B cell (primary cell): ENCODE measurements around the gene MINDY2. TPM values are rescaled to one million over a fixed set of nuclear protein-coding genes. Genes with fewer than 3 reads are reported as not detected.

Experiments
- ATAC-seq: fragments of 200-7000 bp; cut with Tn5 transposase; one replicate; pipeline ENCODE4 v1.10.0; 2021; ENCODE audit warnings: low read depth, mild to moderate bottlenecking, moderate number of reproducible peaks, moderate library complexity
- CTCF ChIA-PET: fragments of 350-600 bp; sonication (Branson Sonifier 250); formaldehyde crosslinking; loops from one replicate; lab custom pipeline; 2021; ENCODE audit warnings: antibody characterized with exemption, inconsistent platforms; lab: Charles Lee
- POLR2A ChIA-PET: fragments of 350-600 bp; sonication (Branson Sonifier 250); formaldehyde crosslinking; loops from one replicate; lab custom pipeline; 2021; ENCODE audit warnings: antibody characterized with exemption; lab: Charles Lee
- DNase-seq: peaks from one replicate; pipeline ENCODE4 v3.0.0; 2013
- H2AFZ ChIP-seq: 2 replicates; pipeline ENCODE4 v1.6.1; 2012; ENCODE audit warnings: mild to moderate bottlenecking, low read depth, low read length; ENCODE audit not compliant: insufficient read depth, poor library complexity, severe bottlenecking
- H3K27ac ChIP-seq, 2 donors: 1 replicate in 1 of 2; 2 replicates in 1 of 2; pipeline ENCODE4 v1.5.1; 2012 to 2013; ENCODE audit warnings: low read length in 2 of 2, mild to moderate bottlenecking in 2 of 2, moderate library complexity in 1 of 2
- H3K27me3 ChIP-seq, 4 experiments: fragments of 200-600 bp in 1 of 4; sonication (generic) in 1 of 4; replicated peaks in 1 of 4; 1 replicate in 2 of 4; 2 replicates in 2 of 4; pipeline versions ENCODE4 v1.6.1 to v1.7.0; 2013 to 2016; ENCODE audit warnings: low read length in 3 of 4, mild to moderate bottlenecking in 2 of 4, mixed read lengths in 1 of 4, moderate library complexity in 1 of 4; ENCODE audit not compliant: insufficient read depth in 4 of 4, control insufficient read depth in 3 of 4; ENCODE audit errors: control extremely low read depth in 1 of 4
- H3K36me3 ChIP-seq, 2 experiments: replicated peaks in 1 of 2; 1 replicate in 1 of 2; 2 replicates in 1 of 2; pipeline versions ENCODE4 v1.6.1 to v1.7.1; 2013; ENCODE audit warnings: low read length in 1 of 2; ENCODE audit not compliant: insufficient read depth in 2 of 2, control insufficient read depth in 1 of 2; ENCODE audit errors: control extremely low read depth in 1 of 2, extremely low read depth in 1 of 2
- H3K4me1 ChIP-seq, 2 donors: fragments of 200-600 bp in 1 of 2; sonication (generic) in 1 of 2; 1 replicate in 1 of 2; 2 replicates in 1 of 2; pipeline versions ENCODE4 v1.5.1 to v1.6.1; 2013 to 2017; ENCODE audit warnings: low read length in 2 of 2; ENCODE audit not compliant: control insufficient read depth in 2 of 2, insufficient read depth in 2 of 2
- H3K4me2 ChIP-seq: replicated peaks from 2 replicates; pipeline ENCODE3; 2012; ENCODE audit warnings: mild to moderate bottlenecking, low read depth, low read length; ENCODE audit not compliant: poor library complexity, severe bottlenecking
- H3K4me3 ChIP-seq, 5 experiments: fragments of 200-600 bp in 1 of 5; sonication (generic) in 1 of 5; 1 replicate in 3 of 5; 2 replicates in 2 of 5; pipeline versions ENCODE4 v1.5.1 to v1.7.0; 2011 to 2016; ENCODE audit warnings: low read length in 4 of 5, mild to moderate bottlenecking in 4 of 5, low read depth in 2 of 5, control low read depth in 1 of 5, moderate library complexity in 1 of 5; ENCODE audit not compliant: insufficient read depth in 1 of 5; ENCODE audit errors: control extremely low read depth in 1 of 5, extremely low read depth in 1 of 5
- H3K79me2 ChIP-seq: fragments of 200-600 bp; sonication (generic); one replicate; pipeline ENCODE4 v1.6.0; 2016; ENCODE audit warnings: low read length; ENCODE audit not compliant: control insufficient read depth, insufficient read depth
- H3K9ac ChIP-seq: fragments of 200-600 bp; sonication (generic); 2 replicates; pipeline ENCODE4 v1.6.1; 2017; ENCODE audit warnings: mild to moderate bottlenecking, low read length, moderate library complexity
- H3K9me3 ChIP-seq, 3 donors: one replicate each; pipeline versions ENCODE4 v1.6.1 to v1.7.1; 2013; ENCODE audit warnings: low read length in 2 of 3; ENCODE audit not compliant: control insufficient read depth in 2 of 3, insufficient read depth in 1 of 3; ENCODE audit errors: control extremely low read depth in 1 of 3
- H4K20me1 ChIP-seq: 2 replicates; pipeline ENCODE4 v1.6.0; 2012; ENCODE audit warnings: mild to moderate bottlenecking, low read length; ENCODE audit not compliant: insufficient read depth, control insufficient read depth, poor library complexity, severe bottlenecking
- H3K27ac Mint-ChIP-seq: one replicate; pipeline ENCODE4 v1.8.0; 2021; ENCODE audit warnings: mixed read lengths
- H3K27me3 Mint-ChIP-seq: one replicate; pipeline ENCODE4 v1.8.0; 2021; ENCODE audit warnings: mixed read lengths
- H3K4me1 Mint-ChIP-seq: one replicate; pipeline ENCODE4 v1.8.0; 2021; ENCODE audit warnings: mixed read lengths
- H3K4me3 Mint-ChIP-seq: one replicate; pipeline ENCODE4 v1.8.0; 2021; ENCODE audit warnings: mixed read lengths
- H3K9me3 Mint-ChIP-seq: one replicate; pipeline ENCODE4 v1.8.0; 2022; ENCODE audit warnings: mixed read lengths; ENCODE audit not compliant: insufficient read depth
- EZH2 ChIP-seq: IDR thresholded peaks from 2 replicates; pipeline ENCODE4 v1.6.1; 2012; ENCODE audit warnings: borderline replicate concordance, low read depth, mild to moderate bottlenecking, moderate library complexity, low read length; ENCODE audit not compliant: insufficient read depth, poor library complexity, severe bottlenecking
- WGBS: methylation state at CpG from one replicate; pipeline ENCODE4 v1.1.5; 2013; ENCODE audit warnings: missing lambda C conversion rate; ENCODE audit not compliant: insufficient coverage; 5-methylcytosine and 5-hydroxymethylcytosine counted together
- intact Hi-C: fragments of 100-400 bp; cut with micrococcal nuclease; formaldehyde crosslinking; loops from one replicate; pipeline ENCODE4 v1.10.0; 2022
- polyA plus RNA-seq: library from polyadenylated mRNA; depleted of rRNA; stranded (reverse); fragments of >200 nt; gene quantifications from 2 replicates; pipeline ENCODE4 v1.2.3, GENCODE V29; 2012
- total RNA-seq, 2 donors: library from RNA; stranded (reverse); fragments of 120-200 nt in 1 of 2; gene quantifications; 1 replicate in 1 of 2; 2 replicates in 1 of 2; pipeline versions ENCODE4 v1.2.3 to v1.2.4, GENCODE V29; 2013 to 2022
- TF ChIP-seq, protein P1 (sequence below): fragments of 200-600 bp; IDR thresholded peaks from one replicate; pipeline ENCODE4 v1.8.0; 2022; ENCODE audit warnings: antibody characterized with exemption, mild to moderate bottlenecking

Gene MINDY2
- total and polyA plus RNA-seq, 2 donors (not counting 1 experiment from before 2014, with no cell fraction given), result 2.3 to 16.6 TPM

DNA sequence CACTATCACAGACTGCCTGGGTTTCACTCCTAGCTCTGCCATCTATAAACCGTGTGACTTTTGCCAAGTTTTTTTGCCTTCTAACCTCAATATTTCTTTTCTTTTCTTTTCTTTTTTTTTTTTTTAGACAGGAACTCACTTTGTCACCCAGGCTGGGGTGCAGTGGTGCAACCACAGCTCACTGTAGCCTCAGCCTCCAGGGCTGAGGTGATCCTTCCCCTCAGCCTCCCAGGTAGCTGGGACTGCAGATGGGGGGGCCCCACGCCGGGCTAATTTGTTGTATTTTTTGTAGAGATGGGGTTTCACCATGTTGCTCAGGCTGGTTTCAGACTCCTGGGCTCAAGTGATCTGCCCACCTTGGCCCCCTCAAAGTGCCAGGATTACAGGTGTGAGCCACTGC, 18.4 kb upstream of the MINDY2 start:
- ChIA-PET CTCF (interaction anchor here (1.7 kb wide), 1 partner anchor 18 kb away, joined by 5 read pairs; no protein-coding TSS in a partner anchor), POLR2A (no interaction called here)
- DNase-seq, result no peak
- Mint-ChIP-seq H3K9me3 (no peaks in the 10 kb centered on the region), H3K27ac (no peak overlapping the region), H3K27me3 (no peaks in the 10 kb centered on the region), H3K4me3 (no peak overlapping the region), H3K4me1 (peaks cover 19% of the 10 kb centered on the region)
- TF ChIP-seq, protein P1, sequence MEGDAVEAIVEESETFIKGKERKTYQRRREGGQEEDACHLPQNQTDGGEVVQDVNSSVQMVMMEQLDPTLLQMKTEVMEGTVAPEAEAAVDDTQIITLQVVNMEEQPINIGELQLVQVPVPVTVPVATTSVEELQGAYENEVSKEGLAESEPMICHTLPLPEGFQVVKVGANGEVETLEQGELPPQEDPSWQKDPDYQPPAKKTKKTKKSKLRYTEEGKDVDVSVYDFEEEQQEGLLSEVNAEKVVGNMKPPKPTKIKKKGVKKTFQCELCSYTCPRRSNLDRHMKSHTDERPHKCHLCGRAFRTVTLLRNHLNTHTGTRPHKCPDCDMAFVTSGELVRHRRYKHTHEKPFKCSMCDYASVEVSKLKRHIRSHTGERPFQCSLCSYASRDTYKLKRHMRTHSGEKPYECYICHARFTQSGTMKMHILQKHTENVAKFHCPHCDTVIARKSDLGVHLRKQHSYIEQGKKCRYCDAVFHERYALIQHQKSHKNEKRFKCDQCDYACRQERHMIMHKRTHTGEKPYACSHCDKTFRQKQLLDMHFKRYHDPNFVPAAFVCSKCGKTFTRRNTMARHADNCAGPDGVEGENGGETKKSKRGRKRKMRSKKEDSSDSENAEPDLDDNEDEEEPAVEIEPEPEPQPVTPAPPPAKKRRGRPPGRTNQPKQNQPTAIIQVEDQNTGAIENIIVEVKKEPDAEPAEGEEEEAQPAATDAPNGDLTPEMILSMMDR, result no peak
- TF ChIP-seq EZH2, result no peak
- Histone ChIP-seq H4K20me1 (peaks cover 7% of the 10 kb centered on the region), H3K9me3 (no peaks in the 10 kb centered on the region), H3K36me3 (no peaks in the 10 kb centered on the region), H3K27me3 (no peaks in the 10 kb centered on the region), H3K27ac (no peak overlapping the region), H2AFZ (no peak overlapping the region), H3K4me1 (peaks cover 9 to 11% of the 10 kb centered on the region in 2 donors), H3K4me2 (no peak overlapping the region), H3K9ac (no peak overlapping the region), H3K4me3 (no peak overlapping the region), H3K79me2 (peaks cover 18% of the 10 kb centered on the region)
- WGBS, result 60% methylated on average over 1 of the region's 3 CpGs
- intact Hi-C loops, result no loop called here
- no peak for ATAC-seq

DNA sequence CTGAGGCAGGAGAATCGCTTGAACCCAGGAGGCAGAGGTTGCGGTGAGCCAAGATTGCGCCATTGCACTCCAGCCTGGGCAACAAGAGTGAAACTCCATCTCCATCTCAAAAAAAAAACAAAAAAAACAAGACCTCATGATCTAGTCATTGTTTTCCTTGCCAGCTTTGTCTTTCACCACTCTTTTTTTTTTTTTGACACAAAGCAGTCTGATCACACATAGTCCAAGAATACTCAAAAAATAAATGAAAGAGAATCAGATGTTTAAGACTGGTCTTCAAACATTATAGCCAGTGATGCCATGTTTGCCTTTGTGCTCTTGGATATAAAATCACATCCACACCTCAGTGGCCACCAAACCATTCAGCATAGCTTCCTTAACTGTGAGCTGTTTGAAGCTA, 15.8 kb upstream of the MINDY2 start:
- Histone ChIP-seq H3K4me3 (no peak overlapping the region), H3K9me3 (no peaks in the 10 kb centered on the region), H2AFZ (no peak overlapping the region), H3K27ac (no peak overlapping the region), H3K79me2 (no peaks in the 10 kb centered on the region), H3K9ac (no peak overlapping the region), H3K36me3 (no peaks in the 10 kb centered on the region), H3K27me3 (no peaks in the 10 kb centered on the region), H3K4me1 (peaks cover 3 to 4% of the 10 kb centered on the region in 2 donors), H4K20me1 (no peaks in the 10 kb centered on the region), H3K4me2 (no peak overlapping the region)
- peaks cover 4% of the 10 kb centered on the region for H3K27me3 Mint-ChIP-seq
- WGBS, result 100% methylated on average over 1 of the region's 3 CpGs
- peaks cover 4% of the 10 kb centered on the region for H3K4me1 Mint-ChIP-seq
- POLR2A ChIA-PET, result interaction anchor here (0.6 kb wide), 1 partner anchor 119 kb away, joined by 5 read pairs; no protein-coding TSS in a partner anchor
- no peak overlapping the region for H3K27ac Mint-ChIP-seq
- CTCF ChIA-PET, result interaction anchor here (3.1 kb wide), 1 partner anchor 15 kb away, joined by 16 read pairs; the partner anchor contains the start of gene MINDY2
- DNase-seq (no peak), ATAC-seq (no peak)
- H3K9me3 Mint-ChIP-seq, result no peaks in the 10 kb centered on the region
- TF ChIP-seq, protein P1, result no peak
- TF ChIP-seq EZH2, result no peak
- intact Hi-C loops, result loop anchor here (5.0 kb wide), 1 partner anchor 528 kb away; no protein-coding TSS in a partner anchor
- H3K4me3 Mint-ChIP-seq, result no peak overlapping the region
